OCI-LY7 (cell line): ENCODE results near the gene EMD. TPM values are rescaled to one million over a fixed set of nuclear protein-coding genes. Genes with fewer than 3 reads are reported as not detected.
A peak's percentile ranks its signal among the peaks of the same experiment; 100 is the strongest.

Experiments used
- BruUV-seq: library from RNA; stranded (reverse); fragments of 400-500 nt; replicated peaks from 2 replicates; lab custom pipeline; 2021; lab: Mats Ljungman, UMichigan
- CTCF ChIA-PET: fragments of 300-600 bp; sonication (Branson Sonifier 250); formaldehyde crosslinking; loops from one replicate; lab custom pipeline; 2022; ENCODE audit warnings: antibody characterized with exemption; ENCODE audit not compliant: unreplicated experiment; lab: Charles Lee
- POLR2A ChIA-PET: fragments of 300-600 bp; sonication (Branson Sonifier 250); formaldehyde crosslinking; loops from one replicate; lab custom pipeline; 2022; ENCODE audit warnings: antibody characterized with exemption; lab: Charles Lee
- DNase-seq: peaks from one replicate; pipeline ENCODE4 v3.0.0-alpha.2; 2015; ENCODE audit warnings: low spot score
- H2AFZ ChIP-seq: fragments of 200-600 bp; sonication (generic), shearing (Covaris generic); 2 replicates; pipeline ENCODE4 v1.6.1; 2014; ENCODE audit warnings: mild to moderate bottlenecking, antibody characterized with exemption, low read length, moderate library complexity
- H3K27ac ChIP-seq: fragments of 200-600 bp; sonication (generic); 2 replicates; pipeline ENCODE4 v1.5.1; 2014; ENCODE audit warnings: mixed run types, low read depth, mild to moderate bottlenecking, moderate library complexity, low read length, inconsistent platforms; ENCODE audit not compliant: poor library complexity, severe bottlenecking
- H3K36me3 ChIP-seq: fragments of 200-600 bp; sonication (generic); 2 replicates; pipeline ENCODE4 v1.6.1; 2014; ENCODE audit warnings: mild to moderate bottlenecking, antibody characterized with exemption, low read length, moderate library complexity, mixed read lengths; ENCODE audit not compliant: insufficient read depth
- H3K4me1 ChIP-seq: fragments of 200-600 bp; sonication (generic); 2 replicates; pipeline ENCODE4 v1.5.1; 2014; ENCODE audit warnings: mild to moderate bottlenecking, low read length; ENCODE audit not compliant: insufficient read depth, poor library complexity, severe bottlenecking
- H3K4me2 ChIP-seq: fragments of 200-600 bp; sonication (generic); 2 replicates; pipeline ENCODE4 v1.6.1; 2014; ENCODE audit warnings: mild to moderate bottlenecking, low read length
- H3K4me3 ChIP-seq: fragments of 200-600 bp; sonication (generic); 2 replicates; pipeline ENCODE4 v1.5.1; 2014; ENCODE audit warnings: mild to moderate bottlenecking, low read depth, low read length; ENCODE audit not compliant: poor library complexity, severe bottlenecking
- H3K79me2 ChIP-seq: fragments of 200-600 bp; sonication (generic); 2 replicates; pipeline ENCODE4 v1.6.1; 2016; ENCODE audit warnings: low read depth, mild to moderate bottlenecking, low read length, moderate library complexity, mixed read lengths; ENCODE audit not compliant: insufficient read depth
- H3K9me2 ChIP-seq: fragments of 200-600 bp; sonication (generic); 2 replicates; pipeline ENCODE4 v1.6.1; 2016; ENCODE audit warnings: mild to moderate bottlenecking, low read length, mixed read lengths; ENCODE audit not compliant: insufficient read depth
- H3K9me3 ChIP-seq: fragments of 200-600 bp; sonication (generic); 2 replicates; pipeline ENCODE4 v1.6.1; 2014; ENCODE audit warnings: mild to moderate bottlenecking, mixed run types, low read length, mixed read lengths
- H4K20me1 ChIP-seq: fragments of 200-600 bp; sonication (generic); 2 replicates; pipeline ENCODE4 v1.6.1; 2014; ENCODE audit warnings: mild to moderate bottlenecking, antibody characterized with exemption, low read length, moderate library complexity, mixed read lengths; ENCODE audit not compliant: insufficient read depth
- CTCF ChIP-seq: fragments of 200-600 bp; sonication (generic); conservative IDR thresholded peaks from 2 replicates; pipeline ENCODE4 v1.5.1; 2014; ENCODE audit warnings: mild to moderate bottlenecking, antibody characterized with exemption, low read length, moderate library complexity, mixed read lengths
- EZH2phosphoT487 ChIP-seq: fragments of 200-600 bp; sonication (generic); IDR thresholded peaks from 2 replicates; pipeline ENCODE4 v1.6.1; 2018; ENCODE audit warnings: low read depth, borderline replicate concordance, mild to moderate bottlenecking, mixed run types, antibody characterized with exemption, low read length, moderate library complexity, mixed read lengths
- intact Hi-C: fragments of 100-400 bp; cut with micrococcal nuclease; formaldehyde crosslinking; loops from one replicate; pipeline ENCODE4 v1.10.0; 2022; ENCODE audit not compliant: unreplicated experiment
- total RNA-seq, 2 experiments: library from RNA; depleted of rRNA in 1 of 2; stranded (reverse); fragments of >200 nt in 1 of 2; shearing (Covaris generic) in 1 of 2; gene quantifications; 2 replicates each; pipeline ENCODE4 v1.2.3, GENCODE V29; 2014 to 2022

Gene EMD
- total RNA-seq, 2 experiments from 2014 or later, result 35.4 to 64.6 TPM

- Histone ChIP-seq H4K20me1 (no peaks in the 10 kb centered on the region), H3K27ac (peak within 1 kb of the TSS; percentile 90), H3K4me1 (peaks cover 9% of the 10 kb centered on the region), H3K36me3 (peaks cover 38% of the 10 kb centered on the region), H3K9me3 (no peaks in the 10 kb centered on the region), H2AFZ (peak within 1 kb of the TSS; percentile 60; the same call in 1 of the 2 replicates), H3K9me2 (no peaks in the 10 kb centered on the region), H3K4me2 (peak within 1 kb of the TSS; percentile 98), H3K79me2 (peaks cover 13% of the 10 kb centered on the region; the same call in 1 of the 2 replicates), H3K4me3 (peak within 1 kb of the TSS; percentile 86)
- TF ChIP-seq EZH2phosphoT487 (no peak), CTCF (no peak)
- TSS peak; percentile 85 for BruUV-seq
- ChIA-PET POLR2A (interaction anchor here (1.2 to 1.5 kb wide), 3 partner anchors 14 to 129 kb away, joined by 3 read pairs; no protein-coding TSS in a partner anchor), CTCF (no interaction called here)
- intact Hi-C loops, result no loop called here
- peak; percentile 95 for DNase-seq
Measured at GRCh38 chrX:154397888-154398667, 19.0 kb downstream of the EMD start, which contains the start of gene RPL10. TSS of gene RPL10 (plus strand) at chrX:154398377. CDS start at chrX:154398520, 143 bp downstream.

- intact Hi-C loops, result no loop called here
- no peaks in the 10 kb centered on the region for H3K9me3 ChIP-seq
- DNase-seq, result peak; percentile 88
- peak overlapping the region; percentile 90 for H3K27ac ChIP-seq
- TF ChIP-seq EZH2phosphoT487 (no peak), CTCF (peak; percentile 80)
- H3K9me2 ChIP-seq, result no peaks in the 10 kb centered on the region
- no peaks in the 10 kb centered on the region for H4K20me1 ChIP-seq
- H2AFZ ChIP-seq, result no peak overlapping the region
- POLR2A ChIA-PET, result interaction anchor here (0.6 to 1.5 kb wide), 6 partner anchors 13 to 128 kb away, joined by 3 to 6 read pairs (median 3); no protein-coding TSS in a partner anchor
- peaks cover 13% of the 10 kb centered on the region; the same call in 1 of the 2 replicates for H3K79me2 ChIP-seq
- H3K4me3 ChIP-seq, result peak overlapping the region; percentile 86
- CTCF ChIA-PET, result no interaction called here
- peak overlapping the region; percentile 98 for H3K4me2 ChIP-seq
- H3K4me1 ChIP-seq, result peaks cover 9% of the 10 kb centered on the region
- H3K36me3 ChIP-seq, result peaks cover 38% of the 10 kb centered on the region
- BruUV-seq, result TSS peak; percentile 89
Measured at GRCh38 chrX:154398668-154399526, 19.8 kb downstream of the EMD start.
